GM19043 (cell line): Measurements from ENCODE around the gene MAN1A2.
"Not testable (repeated sequence)": the region's sequence is repeated elsewhere in the genome, so short reads cannot be mapped to it uniquely, and the experiment has no call there.

Source experiments
- ATAC-seq: cut with Tn5 transposase; IDR thresholded peaks from one replicate; pipeline ENCODE4 v1.9.1; 2021; ENCODE audit warnings: low read depth; ENCODE audit not compliant: unreplicated experiment

The MAN1A2 gene

DNA sequence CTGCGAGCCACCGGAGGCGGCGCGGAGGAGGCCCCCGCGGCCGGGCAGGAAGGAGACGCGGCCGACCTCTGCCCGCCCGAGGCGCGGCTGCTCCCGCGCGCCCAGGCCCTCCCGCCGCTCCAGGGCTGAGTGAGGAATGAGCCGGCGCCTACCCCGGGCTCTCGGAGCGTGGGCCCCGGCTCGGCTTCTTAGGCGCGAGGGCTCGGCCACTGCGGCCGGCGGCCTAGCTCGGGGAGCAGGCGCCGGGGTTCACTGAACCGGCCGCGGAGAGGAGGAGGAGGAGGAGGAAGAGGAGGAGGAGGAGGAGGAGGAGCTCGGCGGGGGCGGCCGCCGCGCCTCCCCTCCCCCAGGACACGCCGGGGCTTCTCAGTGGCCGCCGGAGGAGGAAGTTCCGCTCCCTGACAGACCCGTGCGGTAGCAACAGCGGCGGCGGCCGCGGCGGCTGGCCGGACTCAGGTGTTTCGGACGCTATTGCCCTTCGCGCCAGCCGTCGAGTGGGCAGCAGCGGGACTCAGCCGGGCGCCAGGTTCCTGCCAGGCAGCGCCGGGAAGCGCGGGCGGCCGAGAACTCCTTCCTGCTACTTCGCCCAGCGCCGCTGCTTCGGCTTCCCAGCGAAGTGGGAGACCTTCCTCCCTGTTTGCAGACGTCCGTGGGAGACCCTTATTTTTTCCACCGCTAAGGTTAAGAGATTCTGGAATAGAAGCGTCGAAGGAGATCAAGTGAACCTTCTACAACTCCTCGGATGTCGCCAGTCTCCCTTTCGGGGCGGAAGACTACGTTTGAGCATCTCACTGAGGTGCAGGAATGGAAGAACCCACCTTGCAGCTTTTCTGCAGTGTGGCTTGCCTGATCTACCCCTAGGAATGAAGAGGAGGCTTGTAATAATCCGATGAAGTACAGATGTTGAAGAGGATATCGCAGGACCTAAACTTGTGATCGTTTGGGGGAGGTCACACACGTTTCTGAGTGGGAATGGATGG lies at the start of gene MAN1A2:
Gene MAN1A2, plus strand, starts transcription at position 404 of the 980 bp plus-strand sequence. CDS start 735 bp downstream, outside the sequence.
- ATAC-seq = peak; percentile 58

DNA sequence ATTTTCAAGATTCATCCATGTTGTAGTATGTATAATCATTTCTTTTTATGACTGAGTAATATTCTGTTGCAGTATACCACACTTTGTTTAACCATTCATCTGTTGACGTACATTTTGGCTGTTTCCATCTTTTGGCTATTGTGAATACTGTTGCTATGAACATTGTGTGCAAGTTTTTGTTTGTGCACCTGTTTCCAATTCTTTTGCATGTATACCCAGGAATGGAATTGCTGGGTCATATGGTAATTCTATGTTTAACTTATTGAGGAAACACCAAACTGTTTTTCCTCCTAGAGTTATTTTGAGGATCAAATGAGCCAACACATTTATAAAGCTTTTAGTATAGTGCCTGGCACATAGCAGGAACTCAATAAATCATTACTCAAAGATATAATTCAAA lies 49.2 kb upstream of the MAN1A2 start:
- no peak for ATAC-seq

DNA sequence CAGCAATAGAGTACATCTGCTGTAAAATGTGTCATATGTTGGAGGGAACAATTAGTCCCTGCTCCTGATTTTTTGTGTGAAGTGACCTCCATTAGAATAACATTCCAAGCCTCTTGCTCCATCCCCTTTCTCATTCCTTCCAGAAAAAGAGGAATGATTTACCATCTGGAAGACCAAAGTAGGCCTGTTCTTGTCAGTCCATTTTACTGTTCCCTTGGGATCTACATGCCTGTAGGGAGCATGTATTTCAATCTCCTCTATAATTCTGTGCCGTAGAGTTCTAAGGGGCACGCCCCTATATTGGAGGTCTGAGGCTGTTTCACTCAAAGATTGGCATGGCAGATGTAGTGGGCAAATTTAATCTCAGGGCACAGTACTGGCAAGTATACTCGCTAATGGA lies 48.8 kb upstream of the MAN1A2 start:
- ATAC-seq = no peak

DNA sequence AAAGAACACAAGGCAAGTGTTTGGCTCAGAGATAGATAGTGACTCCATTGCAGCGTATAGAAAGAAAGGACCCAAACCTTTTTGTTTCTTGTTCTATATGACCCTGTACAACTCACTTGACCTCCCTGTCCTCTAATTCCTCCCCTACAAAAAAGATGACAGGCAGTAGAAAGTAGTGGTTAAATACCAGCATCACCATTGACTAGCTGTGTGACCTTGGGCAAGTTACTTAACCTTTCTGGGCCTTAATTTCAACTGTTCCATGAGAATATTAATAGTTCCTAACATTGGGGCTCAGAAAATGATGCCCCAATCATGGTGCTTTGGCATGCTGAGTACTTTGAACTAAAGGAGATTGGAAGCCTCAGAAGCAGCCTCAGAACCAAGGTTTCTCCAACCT lies 46.7 kb upstream of the MAN1A2 start:
- ATAC-seq = no peak

DNA sequence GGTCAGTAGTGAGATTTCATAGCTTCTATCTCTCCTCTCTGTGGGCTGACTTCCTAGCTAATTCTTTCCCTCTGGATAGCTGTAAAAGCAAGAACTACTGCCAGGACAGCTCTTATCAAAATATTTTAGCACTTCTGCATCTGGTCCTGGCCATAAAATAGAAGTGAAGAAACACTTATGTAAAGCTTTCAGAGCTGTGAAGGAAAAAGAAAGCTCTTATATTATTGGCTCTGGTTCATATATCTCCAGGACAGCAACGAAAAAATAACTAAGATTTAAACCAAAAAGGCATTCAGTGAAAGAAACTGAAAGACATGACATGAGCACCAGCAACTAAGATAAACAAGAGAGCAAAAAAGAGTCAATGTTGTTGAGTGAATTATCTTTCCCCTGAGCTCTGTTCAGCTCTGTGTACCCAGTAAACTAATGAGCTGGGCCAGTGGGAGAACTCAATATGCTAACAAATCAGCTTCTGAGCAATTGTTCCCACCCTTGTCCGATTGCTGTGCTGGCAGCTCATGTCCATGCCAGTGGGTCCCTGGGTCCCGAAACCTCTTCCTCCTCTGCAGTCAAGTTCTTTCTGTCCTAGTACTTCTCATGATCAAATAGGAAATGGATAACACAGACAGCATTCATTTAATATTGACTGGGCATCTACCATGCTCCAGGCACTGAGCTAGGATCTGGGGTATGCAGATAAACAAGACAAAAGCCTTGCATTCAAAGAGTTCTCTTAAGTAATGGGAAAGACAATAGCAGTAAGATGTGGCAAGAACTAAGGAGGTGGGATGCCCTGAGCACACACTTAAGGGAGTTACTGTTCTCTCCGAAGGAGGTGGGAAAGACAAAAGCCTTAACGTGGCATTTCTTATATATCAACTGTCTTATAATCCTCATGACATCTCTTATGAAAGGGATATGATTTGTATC lies 45.3 kb upstream of the MAN1A2 start:
- ATAC-seq = no peak

DNA sequence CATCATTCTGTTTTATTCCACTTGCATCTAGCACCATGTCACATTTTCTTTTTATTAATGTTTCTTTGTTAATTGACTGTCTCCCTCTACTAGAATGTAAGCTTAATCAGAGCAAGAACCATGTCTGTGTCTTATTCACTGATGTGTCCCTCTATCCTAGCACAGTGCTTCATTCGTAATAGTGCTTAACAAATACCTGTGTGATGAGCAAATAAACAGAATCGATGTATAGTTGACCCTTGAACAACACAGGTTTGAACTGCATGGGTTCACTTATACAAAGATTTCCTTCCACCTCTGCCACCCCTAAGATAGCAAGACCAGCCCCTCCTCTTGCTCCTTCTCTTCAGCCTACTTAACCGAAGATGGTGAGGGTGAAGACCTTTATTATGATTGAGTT lies 42.9 kb upstream of the MAN1A2 start:
- ATAC-seq = no peak

DNA sequence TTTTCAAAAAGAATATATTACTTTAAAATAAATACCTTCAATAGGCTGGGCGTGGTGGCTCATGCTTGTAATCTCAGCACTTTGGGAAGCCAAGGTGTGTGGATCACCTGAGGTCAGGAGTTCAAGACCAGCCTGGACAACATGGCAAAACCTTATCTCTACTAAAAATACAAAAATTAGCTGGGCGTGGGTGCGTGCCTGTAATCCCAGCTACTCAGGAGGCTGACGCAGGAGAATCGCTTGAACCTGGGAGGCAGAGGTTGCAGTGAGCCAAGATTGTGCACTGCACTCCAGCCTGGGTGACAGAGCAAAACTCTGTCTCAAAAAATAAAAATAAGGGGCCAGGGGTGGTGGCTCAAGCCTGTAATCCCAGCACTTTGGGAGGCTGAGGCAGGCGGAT lies 41.2 kb upstream of the MAN1A2 start:
- ATAC-seq = not testable (repeated sequence)

DNA sequence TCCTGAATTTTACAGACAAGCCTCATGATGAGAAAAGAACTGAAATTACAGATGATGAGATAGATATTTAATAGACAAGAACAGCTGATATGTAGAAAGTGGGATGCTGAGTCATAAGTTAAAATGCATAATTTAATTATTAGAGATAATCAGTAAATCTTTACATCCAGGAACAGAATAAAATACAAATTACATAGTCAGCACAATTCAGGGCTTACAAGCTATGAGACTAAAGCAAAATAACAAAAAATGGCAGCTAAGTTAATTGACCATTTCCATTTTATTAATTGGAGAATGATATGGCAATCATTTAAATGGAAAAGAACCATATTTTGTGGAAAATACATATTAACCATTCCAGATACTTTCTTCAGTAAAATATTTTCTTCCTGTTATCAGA lies 40.2 kb upstream of the MAN1A2 start:
- no peak for ATAC-seq

DNA sequence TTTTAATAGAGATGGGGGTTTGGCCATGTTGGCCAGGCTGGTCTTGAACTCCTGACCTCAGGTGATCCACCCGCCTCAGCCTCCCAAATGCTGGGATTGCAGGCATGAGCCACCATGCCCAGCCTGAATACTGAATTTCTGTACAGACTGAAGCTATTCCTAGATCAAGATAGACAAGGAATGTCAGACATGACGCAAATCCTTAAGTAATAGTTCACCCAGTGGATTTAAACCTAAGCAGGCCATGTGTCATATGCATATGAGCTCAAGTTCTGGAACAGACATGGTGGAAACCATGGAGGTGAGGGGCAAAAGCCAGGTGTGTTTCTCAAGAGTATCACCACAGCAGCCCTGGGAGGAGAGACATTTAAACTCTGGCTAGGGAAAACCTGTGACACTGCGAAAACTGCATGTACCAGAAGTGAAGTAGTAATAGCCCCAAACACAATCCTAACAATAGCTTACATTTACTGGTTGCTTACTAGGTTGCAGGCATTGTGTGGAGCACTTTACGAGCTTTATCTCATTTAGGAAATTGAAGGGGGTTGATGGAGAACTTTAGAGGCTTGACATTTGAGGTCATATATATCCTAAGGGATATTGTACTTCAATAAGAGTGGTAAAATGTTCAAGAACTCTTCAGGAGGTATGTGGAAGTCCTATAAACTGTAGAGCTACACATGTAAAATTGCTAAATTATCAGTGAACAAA lies 31.7 kb upstream of the MAN1A2 start:
- ATAC-seq = no peak

DNA sequence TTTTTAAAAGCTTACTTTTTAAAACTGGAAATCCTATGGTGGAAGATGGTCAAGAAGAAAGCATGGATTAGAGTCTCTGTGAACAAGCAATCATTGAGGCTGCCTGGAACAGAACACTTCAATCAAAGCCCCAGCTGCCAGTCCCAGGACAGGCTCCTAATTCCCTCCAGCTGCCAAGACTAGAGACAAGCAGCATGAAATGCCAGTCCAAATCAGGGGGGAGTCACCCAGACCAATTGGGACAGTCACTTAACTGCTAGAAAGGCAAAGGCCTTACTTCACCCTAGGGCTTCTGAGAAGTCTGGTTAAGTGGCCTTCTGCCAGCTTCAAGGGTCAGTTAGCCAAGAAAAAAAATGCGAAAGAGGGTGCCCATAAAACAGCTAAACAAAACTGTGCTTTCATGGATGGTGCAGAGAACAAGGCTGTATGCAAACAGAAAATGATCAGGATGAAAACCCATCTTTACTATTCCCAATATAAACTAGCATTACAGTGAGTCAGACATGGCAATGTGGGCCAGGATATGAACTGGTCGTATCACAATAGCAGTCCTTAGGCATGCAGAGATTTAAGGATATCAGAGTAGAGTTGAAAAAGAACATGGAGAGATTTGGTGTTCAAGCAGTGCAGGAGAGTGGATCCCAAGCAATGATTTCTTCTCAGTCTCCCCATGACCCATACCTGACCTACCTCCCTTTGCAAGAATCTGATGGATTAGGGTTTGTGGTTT lies 31.0 kb upstream of the MAN1A2 start:
- no peak for ATAC-seq

DNA sequence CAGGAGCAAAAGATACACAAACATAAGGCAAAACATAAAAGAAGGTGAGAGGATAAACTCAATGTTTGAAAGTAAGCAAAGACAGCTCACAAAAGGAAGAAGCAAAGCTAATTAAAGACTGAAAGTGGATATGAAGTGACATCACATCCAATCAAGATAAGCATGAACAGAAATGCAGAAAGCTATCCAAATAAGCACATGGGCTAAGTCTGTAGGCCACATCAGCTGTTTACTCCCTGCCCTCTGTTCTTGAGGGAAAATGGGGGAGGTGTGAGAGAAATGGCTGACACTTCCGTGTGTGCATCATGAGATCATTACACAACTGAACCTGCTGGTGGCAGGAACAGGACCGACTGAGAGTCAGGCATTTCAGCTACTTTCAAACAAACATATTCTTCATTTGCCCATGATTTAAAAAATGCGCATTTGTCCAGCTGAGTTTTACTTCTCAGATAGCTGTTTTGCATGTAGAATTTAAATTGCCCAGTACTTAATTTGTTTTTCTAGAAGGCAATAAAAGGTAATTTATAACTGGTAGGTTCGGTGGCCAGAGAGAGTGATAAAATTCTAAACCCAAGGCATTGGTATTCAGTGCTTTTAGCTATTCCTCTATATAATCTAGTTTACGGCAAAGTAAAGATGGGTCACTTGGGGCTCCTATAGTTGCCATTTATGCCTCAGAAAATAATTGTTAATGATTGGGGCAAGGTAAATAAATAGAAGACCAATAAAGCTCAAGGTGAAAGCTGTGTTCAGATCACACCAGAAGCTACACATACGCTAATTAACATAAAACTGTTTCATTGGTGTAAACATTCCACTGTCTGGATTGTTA lies 27.2 kb upstream of the MAN1A2 start:
- no peak for ATAC-seq

DNA sequence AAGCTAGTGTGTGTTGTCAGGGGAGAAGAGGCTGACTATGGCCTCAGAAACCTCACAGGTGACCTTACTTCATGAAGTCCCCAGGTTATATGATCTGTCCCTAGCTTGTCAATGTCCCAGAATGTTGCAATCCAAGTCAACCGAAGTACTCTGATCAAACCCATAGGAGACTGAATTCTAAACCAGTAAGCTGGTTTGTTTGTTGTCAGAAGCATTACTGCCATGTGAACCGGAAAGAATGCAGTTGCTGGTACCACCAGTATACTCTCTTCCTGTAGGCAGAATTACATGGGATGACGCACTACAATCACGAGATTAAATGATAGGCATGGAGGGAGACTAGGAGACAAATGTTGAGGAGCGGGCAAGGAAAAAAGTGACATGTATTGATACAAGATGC lies 26.1 kb upstream of the MAN1A2 start:
- no peak for ATAC-seq

DNA sequence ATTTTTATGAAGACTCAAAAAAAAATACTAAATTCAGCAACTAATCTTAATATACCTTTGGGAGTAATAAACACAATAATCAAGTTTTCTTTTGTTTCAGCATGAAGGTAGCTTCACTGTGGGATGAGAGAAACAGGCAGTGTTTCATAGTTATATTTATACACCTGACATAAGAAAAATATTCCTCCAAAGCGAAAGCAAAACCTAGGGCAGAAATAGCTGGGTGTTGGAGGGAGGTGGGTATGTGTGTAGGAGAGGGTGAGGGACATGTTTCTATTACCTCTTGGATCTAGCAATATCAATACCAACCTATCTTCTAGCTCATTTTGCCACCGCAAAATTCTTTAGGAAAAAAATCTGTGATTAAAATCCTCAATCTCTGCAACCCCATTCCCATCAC lies 24.9 kb upstream of the MAN1A2 start:
- ATAC-seq = no peak

DNA sequence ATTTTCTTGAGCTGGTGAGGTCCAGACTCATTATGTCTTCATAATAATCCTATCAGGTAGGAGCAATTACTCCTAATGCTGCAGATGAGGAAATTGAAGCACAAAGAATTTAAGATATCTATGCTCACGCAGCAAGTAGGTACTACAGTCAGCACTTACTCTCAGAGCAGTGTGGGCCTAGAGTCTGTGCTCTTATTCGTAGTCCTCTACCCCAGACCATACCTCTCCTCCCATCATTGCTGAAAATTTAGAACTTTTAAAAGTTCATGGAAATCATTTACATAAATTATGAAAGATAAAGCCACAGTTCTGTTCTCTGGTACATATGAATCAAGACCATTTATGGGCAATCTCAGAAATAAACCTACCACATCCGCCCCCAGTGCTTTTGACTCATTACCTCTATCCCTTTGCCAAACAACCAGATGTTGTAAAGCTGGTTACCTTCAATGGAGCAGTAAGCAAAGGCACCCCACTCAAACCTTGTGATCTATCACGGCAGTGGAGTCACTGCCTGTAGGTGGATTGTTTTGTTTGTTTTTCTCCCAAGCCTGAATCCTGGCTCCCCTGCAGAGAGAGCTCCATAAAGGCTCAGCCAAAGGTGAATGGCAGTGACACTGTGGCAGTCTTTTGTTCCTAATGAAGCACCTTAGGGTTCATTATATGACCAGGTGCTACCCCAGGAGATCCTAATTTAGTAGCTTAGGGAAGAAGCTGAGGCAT lies 20.9 kb upstream of the MAN1A2 start:
- no peak for ATAC-seq

DNA sequence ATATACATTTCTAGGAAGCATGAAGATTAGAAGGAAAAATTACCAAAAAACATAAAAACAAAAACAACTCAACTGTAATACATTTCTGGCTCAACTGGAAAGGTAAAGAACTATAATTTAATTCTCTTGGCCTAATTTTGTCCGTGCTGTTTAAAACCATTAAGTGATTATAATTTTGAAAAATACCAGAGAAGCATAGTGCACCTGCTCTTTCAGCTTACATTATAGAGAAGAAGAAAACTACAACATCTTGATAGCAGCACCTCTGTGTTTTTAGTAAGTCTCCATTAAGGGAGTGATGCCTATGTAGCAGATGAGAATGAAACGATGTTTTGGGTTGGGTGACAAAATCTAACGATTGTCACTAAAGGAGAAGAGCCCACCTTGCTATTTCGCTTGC lies 19.3 kb upstream of the MAN1A2 start:
- ATAC-seq = no peak

DNA sequence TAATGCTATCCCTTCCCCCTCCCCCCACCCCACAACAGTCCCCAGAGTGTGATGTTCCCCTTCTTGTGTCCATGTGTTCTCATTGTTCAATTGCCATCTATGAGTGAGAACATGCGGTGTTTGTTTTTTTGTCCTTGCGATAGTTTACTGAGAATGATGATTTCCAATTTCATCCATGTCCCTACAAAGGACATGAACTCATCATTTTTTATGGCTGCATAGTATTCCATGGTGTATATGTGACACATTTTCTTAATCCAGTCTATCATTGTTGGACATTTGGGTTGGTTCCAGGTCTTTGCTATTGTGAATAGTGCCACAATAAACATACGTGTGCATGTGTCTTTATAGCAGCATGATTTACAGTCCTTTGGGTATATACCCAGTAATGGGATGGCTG lies 14.6 kb upstream of the MAN1A2 start:
- ATAC-seq = not testable (repeated sequence)

DNA sequence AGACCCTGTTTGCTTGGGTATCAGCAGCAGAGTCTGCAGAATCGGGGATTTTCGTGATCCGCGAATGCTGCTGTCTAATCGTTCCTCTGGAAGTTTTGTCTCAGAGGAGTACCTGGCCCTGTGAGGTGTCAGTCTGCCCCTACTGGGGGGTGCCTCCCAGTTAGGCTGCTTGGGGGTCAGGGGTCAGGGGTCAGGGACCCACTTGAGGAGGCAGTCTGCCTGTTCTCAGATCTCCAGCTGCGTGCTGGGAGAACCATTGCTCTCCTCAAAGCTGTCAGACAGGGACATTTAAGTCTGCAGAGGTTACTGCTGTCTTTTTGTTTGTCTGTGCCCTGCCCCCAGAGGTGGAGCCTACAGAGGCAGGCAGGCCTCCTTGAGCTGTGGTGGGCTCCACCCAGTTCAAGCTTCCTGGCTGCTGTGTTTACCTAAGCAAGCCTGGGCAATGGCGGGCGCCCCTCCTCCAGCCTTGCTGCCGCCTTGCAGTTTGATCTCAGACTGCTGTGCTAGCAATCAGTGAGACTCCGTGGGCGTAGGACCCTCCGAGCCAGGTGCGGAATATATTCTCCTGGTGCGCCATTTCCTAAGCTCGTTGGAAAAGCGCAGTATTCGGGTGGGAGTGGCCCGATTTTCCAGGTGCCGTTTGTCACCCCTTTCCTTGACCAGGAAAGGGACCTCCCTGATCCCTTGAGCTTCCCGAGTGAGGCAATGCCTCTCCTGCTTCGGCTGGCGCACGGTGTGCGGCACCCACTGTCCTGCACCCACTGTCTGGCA lies 9.2 kb upstream of the MAN1A2 start:
- not testable (repeated sequence) for ATAC-seq

DNA sequence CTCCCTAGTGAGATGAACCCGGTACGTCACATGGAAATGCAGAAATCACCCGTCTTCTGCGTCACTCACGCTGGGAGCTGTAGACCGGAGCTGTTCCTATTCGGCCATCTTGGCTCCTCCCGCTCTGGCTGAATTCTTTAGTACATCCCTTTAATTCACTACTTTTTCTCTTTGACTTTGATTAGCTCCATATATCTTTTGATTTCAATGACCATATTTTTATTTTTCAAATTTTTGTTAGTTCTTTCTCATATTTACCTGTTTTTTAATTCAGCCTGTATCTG lies 8.7 kb upstream of the MAN1A2 start:
- not testable (repeated sequence) for ATAC-seq
